Nephron progenitor cell (in vitro differentiated cells): Measurements from ENCODE around the gene NXPE3.

Source experiments
- DNase-seq: peaks from one replicate; pipeline ENCODE4 v3.0.0; 2021
- H3K27ac Mint-ChIP-seq: 2 replicates; pipeline ENCODE4 v1.8.0; 2021; ENCODE audit warnings: mild to moderate bottlenecking, moderate library complexity, mixed read lengths
- H3K27me3 Mint-ChIP-seq: 2 replicates; pipeline ENCODE4 v1.8.0; 2021; ENCODE audit warnings: mild to moderate bottlenecking, low read depth, mixed read lengths; ENCODE audit not compliant: poor library complexity
- H3K36me3 Mint-ChIP-seq: 2 replicates; pipeline ENCODE4 v1.8.0; 2021; ENCODE audit warnings: low read depth, mixed read lengths
- H3K4me1 Mint-ChIP-seq: 2 replicates; pipeline ENCODE4 v1.8.0; 2021; ENCODE audit warnings: mixed read lengths
- H3K4me3 Mint-ChIP-seq: 2 replicates; pipeline ENCODE4 v1.8.0; 2021; ENCODE audit warnings: mild to moderate bottlenecking, moderate library complexity, mixed read lengths
- H3K9me3 Mint-ChIP-seq: 2 replicates; pipeline ENCODE4 v1.8.0; 2021; ENCODE audit warnings: mild to moderate bottlenecking, moderate library complexity, mixed read lengths
- CTCF ChIP-seq: fragments of 200-600 bp; sonication (generic); IDR thresholded peaks from 2 replicates; pipeline ENCODE4 v1.5.0; 2021; ENCODE audit warnings: antibody characterized with exemption

Gene NXPE3

GRCh38 chr3:101867511-101867910 is 88.5 kb downstream of the NXPE3 start:
- TF ChIP-seq CTCF: no peak
- Mint-ChIP-seq H3K36me3 (no peaks in the 10 kb centered on the region), H3K27ac (no peak overlapping the region), H3K9me3 (no peaks in the 10 kb centered on the region), H3K4me1 (peaks cover 17% of the 10 kb centered on the region), H3K4me3 (no peak overlapping the region), H3K27me3 (no peaks in the 10 kb centered on the region)
- no peak for DNase-seq

GRCh38 chr3:101867996-101868395 is 89.0 kb downstream of the NXPE3 start:
- Mint-ChIP-seq H3K27ac (no peak overlapping the region), H3K36me3 (no peaks in the 10 kb centered on the region), H3K4me3 (no peak overlapping the region), H3K9me3 (no peaks in the 10 kb centered on the region), H3K27me3 (no peaks in the 10 kb centered on the region), H3K4me1 (peaks cover 17% of the 10 kb centered on the region)
- TF ChIP-seq CTCF: no peak
- no peak for DNase-seq

- Mint-ChIP-seq H3K27ac (no peak overlapping the region), H3K36me3 (no peaks in the 10 kb centered on the region), H3K4me3 (no peak overlapping the region), H3K9me3 (no peaks in the 10 kb centered on the region), H3K27me3 (no peaks in the 10 kb centered on the region), H3K4me1 (peaks cover 17% of the 10 kb centered on the region)
- no peak for TF ChIP-seq CTCF
- no peak for DNase-seq
Measured at GRCh38 chr3:101868534-101869464, 89.8 kb downstream of the NXPE3 start.

- Mint-ChIP-seq H3K9me3 (no peaks in the 10 kb centered on the region), H3K27ac (no peak overlapping the region), H3K4me3 (no peak overlapping the region), H3K4me1 (peaks cover 17% of the 10 kb centered on the region), H3K36me3 (no peaks in the 10 kb centered on the region), H3K27me3 (no peaks in the 10 kb centered on the region)
- DNase-seq: no peak
- TF ChIP-seq CTCF: no peak
Measured at GRCh38 chr3:101870138-101870537, 91.1 kb downstream of the NXPE3 start.

GRCh38 chr3:101873619-101874018 is 94.6 kb downstream of the NXPE3 start:
- no peak for TF ChIP-seq CTCF
- Mint-ChIP-seq H3K9me3 (no peaks in the 10 kb centered on the region), H3K4me1 (no peaks in the 10 kb centered on the region), H3K27me3 (no peaks in the 10 kb centered on the region), H3K4me3 (no peak overlapping the region), H3K36me3 (no peaks in the 10 kb centered on the region), H3K27ac (no peak overlapping the region)
- DNase-seq: no peak

- Mint-ChIP-seq H3K36me3 (no peaks in the 10 kb centered on the region), H3K27me3 (no peaks in the 10 kb centered on the region), H3K4me1 (no peaks in the 10 kb centered on the region), H3K27ac (no peak overlapping the region), H3K4me3 (no peak overlapping the region), H3K9me3 (no peaks in the 10 kb centered on the region)
- TF ChIP-seq CTCF: no peak
- DNase-seq: no peak
Measured at GRCh38 chr3:101876142-101876541, 97.1 kb downstream of the NXPE3 start.
